ENCODE data around the gene NSMF. TPM values are rescaled to one million over a fixed set of nuclear protein-coding genes. Genes with fewer than 3 reads are reported as not detected.

The NSMF gene
- total RNA-seq, 1 donor from 2014 or later: 24.7 TPM

- intact Hi-C loops (cut with micrococcal nuclease): loop anchor here (2.0 kb wide), 1 partner anchor 15 kb away; no protein-coding TSS in a partner anchor
- Mint-ChIP-seq H3K27ac (no peak overlapping the region), H3K4me3 (no peak overlapping the region)
Measured at GRCh38 chr9:137427454-137428310, 31.5 kb downstream of the NSMF start.

GRCh38 chr9:137426018-137426681, 33.0 kb downstream of the NSMF start:
- Mint-ChIP-seq H3K36me3 (ENCODE audit: low read depth) (no peaks in the 10 kb centered on the region), H3K9me3 (no peaks in the 10 kb centered on the region), H3K4me3 (no peak overlapping the region), H3K27ac (no peak overlapping the region), H3K4me1 (peaks cover 25% of the 10 kb centered on the region), H3K27me3 (no peaks in the 10 kb centered on the region)
- intact Hi-C loops (cut with micrococcal nuclease): no loop called here
- ChIA-PET CTCF (no interaction called here), POLR2A (no interaction called here)
- no peak for DNase-seq
- no peak for TF ChIP-seq CTCF (IDR thresholded peaks at IDR 0.05)
- ATAC-seq (ENCODE audit: low read depth): no peak

More at GRCh38 chr9:137427454-137428310, 31.5 kb downstream of the NSMF start:
- peaks cover 17% of the 10 kb centered on the region for H3K4me1 Mint-ChIP-seq
- ChIA-PET POLR2A (interaction anchor here (0.6 kb wide), 1 partner anchor 191 kb away, joined by 8 read pairs; no protein-coding TSS in a partner anchor), CTCF (no interaction called here)
- H3K36me3 Mint-ChIP-seq (ENCODE audit: low read depth): no peaks in the 10 kb centered on the region
- ATAC-seq (ENCODE audit: low read depth): no peak
- no peak for DNase-seq
- no peaks in the 10 kb centered on the region for H3K9me3 Mint-ChIP-seq
- no peak for TF ChIP-seq CTCF (IDR thresholded peaks at IDR 0.05)
- peaks cover 2% of the 10 kb centered on the region for H3K27me3 Mint-ChIP-seq

DNA sequence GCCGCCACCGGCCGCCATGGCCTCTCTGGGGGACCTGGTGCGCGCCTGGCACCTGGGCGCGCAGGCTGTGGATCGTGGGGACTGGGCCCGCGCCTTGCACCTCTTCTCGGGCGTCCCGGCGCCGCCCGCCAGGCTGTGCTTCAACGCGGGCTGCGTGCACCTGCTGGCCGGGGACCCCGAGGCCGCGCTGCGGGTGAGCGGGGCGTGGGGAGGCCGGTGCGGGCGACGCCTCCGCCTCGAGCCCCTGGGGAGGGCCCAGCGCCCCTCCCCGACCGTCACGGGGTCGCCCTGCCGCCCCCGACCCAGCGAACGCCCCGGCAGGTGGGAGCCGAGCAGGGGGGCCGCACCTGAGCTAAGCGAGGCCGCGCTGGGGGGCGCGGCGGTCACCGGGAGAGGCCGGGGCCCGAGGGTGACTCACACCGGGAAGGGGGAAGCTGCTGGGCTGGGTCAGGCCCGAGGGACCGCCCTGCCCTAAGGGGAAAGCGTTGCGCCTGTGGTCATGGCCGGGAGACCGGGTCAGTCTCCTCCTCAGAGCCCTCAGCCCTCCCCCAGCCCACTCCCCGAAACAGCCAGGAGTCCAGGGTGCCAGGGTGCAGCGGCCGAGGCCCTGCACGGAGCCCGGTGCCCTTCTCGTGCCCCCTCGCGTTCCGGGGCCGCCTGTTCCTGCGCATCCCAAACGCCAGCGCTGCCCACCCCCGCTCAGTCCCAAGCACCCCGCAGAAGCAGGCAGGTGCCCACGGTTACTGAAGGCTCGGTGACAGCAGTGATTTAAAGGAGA, 35.4 kb downstream of the NSMF start:
- no peak for DNase-seq
- no peak for ATAC-seq (ENCODE audit: low read depth)
- TF ChIP-seq CTCF (IDR thresholded peaks at IDR 0.05): no peak
- POLR2A ChIA-PET: interaction anchor here (0.5 to 2.1 kb wide), 13 partner anchors 12 to 480 kb away, joined by 3 to 18 read pairs (median 7); partner anchors contain the start of genes ENTPD8, MAN1B1, MRPL41 and NRARP
- intact Hi-C loops (cut with micrococcal nuclease): loop anchor here (1.0 to 5.0 kb wide), 6 partner anchors 22 to 337 kb away; partner anchors contain the start of genes MAN1B1, NRARP and TUBB4B
- Mint-ChIP-seq H3K9me3 (no peaks in the 10 kb centered on the region), H3K27ac (peak overlapping the region; percentile 4), H3K4me1 (peaks cover 13% of the 10 kb centered on the region), H3K27me3 (no peaks in the 10 kb centered on the region), H3K36me3 (ENCODE audit: low read depth) (peaks cover 3% of the 10 kb centered on the region), H3K4me3 (peak overlapping the region; percentile 64)
- CTCF ChIA-PET: interaction anchor here (0.9 to 1.7 kb wide), 5 partner anchors 11 to 137 kb away, joined by 3 to 8 read pairs (median 6); partner anchors contain the start of gene NRARP

DNA sequence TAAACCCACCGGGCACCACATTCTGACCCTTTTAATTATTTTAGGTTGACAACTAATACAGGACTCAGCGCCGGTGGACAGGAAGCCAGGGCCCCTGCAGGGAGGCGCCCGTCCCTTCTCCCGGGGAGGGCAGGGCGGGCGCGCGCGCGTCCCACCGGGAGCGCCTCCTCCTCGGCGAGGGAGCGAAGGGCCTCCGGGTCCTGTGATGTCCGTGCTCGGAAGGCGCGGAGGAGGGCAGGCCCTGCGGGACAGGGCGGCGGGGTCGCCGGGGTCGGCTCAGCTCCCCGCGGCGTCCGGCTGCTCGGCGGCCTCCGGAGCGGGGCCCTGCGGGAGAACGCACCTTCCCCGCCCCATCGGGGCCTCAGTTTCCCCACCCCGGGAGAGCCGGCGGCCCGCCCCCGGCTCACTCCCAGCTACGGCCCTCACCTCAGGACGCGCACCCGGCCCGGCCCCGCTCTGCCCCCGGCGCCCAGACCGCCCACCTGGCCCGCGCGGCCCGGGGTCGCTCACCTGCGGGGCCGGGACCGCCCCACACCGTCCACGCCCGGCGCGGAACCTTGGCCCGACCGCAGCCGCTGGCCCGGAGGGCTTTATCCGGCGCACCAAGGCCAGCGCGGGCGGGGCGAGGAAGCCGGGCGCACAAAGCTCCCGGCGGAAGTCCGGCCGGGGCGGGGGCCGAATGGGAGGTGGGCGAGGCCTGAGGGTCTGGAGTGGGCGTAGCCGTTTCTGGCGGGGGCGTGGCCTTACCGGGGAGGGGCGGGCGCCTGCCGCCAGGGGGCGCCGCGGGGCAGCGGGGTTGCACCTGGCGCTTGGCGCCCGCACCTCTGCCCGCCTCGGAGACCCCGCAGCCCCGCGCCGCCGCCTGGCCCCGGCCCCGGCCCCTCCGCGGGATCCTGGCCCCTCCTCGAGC, 36.3 kb downstream of the NSMF start, which contains the start of the genes EXD3 and NOXA1:
TSS of gene EXD3 (minus strand) at position 559 of the 910 bp plus-strand sequence. CDS start 27,805 bp downstream, outside the sequence.
TSS of gene NOXA1 (plus strand) at position 790 of the 910 bp plus-strand sequence. CDS start 137 bp downstream, outside the sequence.
- ChIA-PET CTCF (interaction anchor here (0.8 to 1.7 kb wide), 6 partner anchors 11 to 136 kb away, joined by 3 to 8 read pairs (median 5); partner anchors contain the start of gene NRARP), POLR2A (interaction anchor here (0.6 to 2.1 kb wide), 19 partner anchors 11 to 696 kb away, joined by 3 to 18 read pairs (median 5); partner anchors contain the start of genes ENTPD8, MAN1B1, MRPL41 and NRARP)
- Mint-ChIP-seq H3K4me1 (peaks cover 13% of the 10 kb centered on the region), H3K36me3 (ENCODE audit: low read depth) (peaks cover 3% of the 10 kb centered on the region), H3K4me3 (peak within 1 kb of the TSS; percentile 81), H3K9me3 (no peaks in the 10 kb centered on the region), H3K27ac (peak within 1 kb of the TSS; percentile 24), H3K27me3 (no peaks in the 10 kb centered on the region)
- ATAC-seq (ENCODE audit: low read depth) (peak; percentile 95), DNase-seq (peak; percentile 97)
- no peak for TF ChIP-seq CTCF (IDR thresholded peaks at IDR 0.05)
- intact Hi-C loops (cut with micrococcal nuclease): loop anchor here (1.0 to 5.0 kb wide), 6 partner anchors 22 to 336 kb away; partner anchors contain the start of genes MAN1B1, NRARP and TUBB4B
